Erythroblast (primary cell): ENCODE results near the gene ZMAT5.

ENCODE experiments used
- GATA1 ChIP-seq: IDR thresholded peaks from 2 replicates; pipeline ENCODE4 v1.6.1; 2011; ENCODE audit warnings: low read depth, mild to moderate bottlenecking, control low read depth, low read length, moderate library complexity
- POLR2A ChIP-seq: IDR thresholded peaks from 2 replicates; pipeline ENCODE4 v1.6.1; 2011; ENCODE audit warnings: mild to moderate bottlenecking, low read length

GRCh38 chr22:29811377-29811776 lies 44.6 kb upstream of the ZMAT5 start:
- TF ChIP-seq GATA1 (no peak), POLR2A (no peak)
